DND-41 (cell line): ENCODE results near the gene DDT.
"Not testable (repeated sequence)": the region's sequence is repeated elsewhere in the genome, so short reads cannot be mapped to it uniquely, and the experiment has no call there.

Source experiments
- CTCF ChIP-seq: IDR thresholded peaks from 2 replicates; pipeline ENCODE4 v1.5.1; 2012; ENCODE audit warnings: borderline replicate concordance, low read length, moderate library complexity, mild to moderate bottlenecking; ENCODE audit not compliant: poor library complexity, severe bottlenecking; ENCODE audit errors: extremely low read depth
- EZH2 ChIP-seq: IDR thresholded peaks from 3 replicates; pipeline ENCODE4 v1.6.1; 2012; ENCODE audit warnings: borderline replicate concordance, low read depth, mild to moderate bottlenecking, moderate library complexity, low read length, inconsistent platforms; ENCODE audit not compliant: severe bottlenecking

DNA sequence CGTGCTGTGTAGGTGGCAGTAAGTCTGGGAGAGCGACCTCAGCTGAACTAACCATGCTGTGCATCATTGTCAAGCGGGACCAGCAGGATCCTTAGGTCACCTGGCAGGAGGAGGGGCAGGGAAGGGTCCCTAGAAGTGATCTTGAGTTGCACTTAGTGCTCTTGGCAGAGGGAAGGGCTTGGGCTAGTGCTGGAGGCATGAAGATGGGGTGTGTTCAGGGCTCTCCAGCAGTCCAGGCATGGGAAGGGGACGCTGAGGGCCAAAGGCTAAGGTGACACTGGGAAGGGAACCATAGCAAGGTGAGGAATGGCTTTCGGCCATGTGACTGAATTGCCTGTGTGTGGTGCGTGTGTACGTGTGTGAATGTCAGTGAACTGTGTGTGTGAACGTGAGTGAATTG is 11.8 kb upstream of the DDT start:
- not testable (repeated sequence) for TF ChIP-seq CTCF, EZH2
